Measurements from ENCODE around the gene CCL25. TPM values are rescaled to one million over a fixed set of nuclear protein-coding genes. Genes with fewer than 3 reads are reported as not detected.

The CCL25 gene
- total and polyA plus RNA-seq, 2 of the 4 experiments (the other 2 are of a cell fraction) = not detected

- Histone ChIP-seq H4K5ac (ENCODE audit: low read depth, low read length) (no peak overlapping the region), H2BK20ac (ENCODE audit: low read depth, low read length) (no peak overlapping the region), H3K27ac (ENCODE audit: insufficient read depth, low read length) (no peak overlapping the region), H3K4me1 (ENCODE audit: control insufficient read depth, insufficient read depth, low read length) (no peaks in the 10 kb centered on the region), H2BK5ac (ENCODE audit: low read depth, low read length, poor library complexity, severe bottlenecking) (no peak overlapping the region), H3K4me3 (ENCODE audit: insufficient read depth, low read depth, low read length) (no peak overlapping the region), H3K4me2 (ENCODE audit: low read depth, low read length) (no peak overlapping the region), H2BK15ac (ENCODE audit: low read depth, low read length) (no peak overlapping the region), H3K18ac (ENCODE audit: low read depth, low read length) (no peak overlapping the region), H3K56ac (ENCODE audit: extremely low read depth, insufficient read depth, low read length) (no peak overlapping the region), H3K9me3 (ENCODE audit: control insufficient read depth, insufficient read depth, low read length) (peaks cover 2% of the 10 kb centered on the region; the same call in 1 of the 2 replicates), H3K14ac (replicated peaks; ENCODE audit: low read depth, low read length) (no peak overlapping the region), H3K79me1 (ENCODE audit: low read depth in 1 of 2, low read length in 2 of 2) (no peaks in the 10 kb centered on the region), H2AK5ac (ENCODE audit: low read depth, low read length) (no peak overlapping the region), H3K23ac (ENCODE audit: low read depth, low read length) (no peak overlapping the region), H4K20me1 (ENCODE audit: insufficient read depth, low read length) (no peaks in the 10 kb centered on the region), H4K8ac (ENCODE audit: low read depth in 2 of 2, low read length in 2 of 2) (no peak overlapping the region), H3K9ac (ENCODE audit: low read depth, low read length) (no peak overlapping the region), H2BK120ac (ENCODE audit: low read depth, low read length) (no peak overlapping the region), H2AFZ (replicated peaks; ENCODE audit: low read length, poor library complexity) (no peak overlapping the region), H4K91ac (ENCODE audit: insufficient read depth, low read depth, low read length) (no peak overlapping the region), H2AK9ac (replicated peaks; ENCODE audit: low read depth, low read length, poor library complexity) (no peak overlapping the region), H3K9me1 (ENCODE audit: insufficient read depth, low read length) (no peaks in the 10 kb centered on the region), H3K4ac (ENCODE audit: low read depth, low read length) (no peak overlapping the region), H3K36me3 (ENCODE audit: control insufficient read depth, insufficient read depth, low read length) (no peaks in the 10 kb centered on the region), H3K27me3 (ENCODE audit: control insufficient read depth, insufficient read depth, low read length) (no peaks in the 10 kb centered on the region; the same call in 1 of the 2 replicates)
- no peak for TF ChIP-seq CHD1 (IDR thresholded peaks at IDR 0.05; ENCODE audit: low read depth, low read length)
- no peak for TF ChIP-seq ELK1 (IDR thresholded peaks at IDR 0.05; ENCODE audit: borderline replicate concordance, low read depth, low read length)
- no peak for TF ChIP-seq MAFK (IDR thresholded peaks at IDR 0.05; ENCODE audit: low read depth, low read length)
- no peak for TF ChIP-seq MXI1 (IDR thresholded peaks at IDR 0.05; ENCODE audit: borderline replicate concordance, low read depth, low read length)
- TF ChIP-seq SMC3 (IDR thresholded peaks at IDR 0.05; ENCODE audit: low read depth, low read length) = no peak
- TF ChIP-seq MAZ (IDR thresholded peaks at IDR 0.05; ENCODE audit: borderline replicate concordance, low read depth, low read length) = no peak
- no peak for TF ChIP-seq RAD21 (IDR thresholded peaks at IDR 0.05; ENCODE audit: low read length)
- TF ChIP-seq CTCF (conservative IDR thresholded peaks at IDR 0.05; ENCODE audit: low read depth, low read length) = no peak
- TF ChIP-seq NFE2L2 (IDR thresholded peaks at IDR 0.05; ENCODE audit: low read depth, low read length) = no peak
- TF ChIP-seq USF2 (IDR thresholded peaks at IDR 0.05; ENCODE audit: low read depth, low read length) = no peak
- no peak for TF ChIP-seq CEBPB (IDR thresholded peaks at IDR 0.05; ENCODE audit: low read depth, low read length)
- no peak for TF ChIP-seq FOS (IDR thresholded peaks at IDR 0.05; ENCODE audit: low read depth, low read length)
- TF ChIP-seq BHLHE40 (IDR thresholded peaks at IDR 0.05; ENCODE audit: low read depth, low read length) = no peak
- no peak for TF ChIP-seq POLR2A (IDR thresholded peaks at IDR 0.05; ENCODE audit: low read depth, low read length)
- TF ChIP-seq RCOR1 (IDR thresholded peaks at IDR 0.05; ENCODE audit: insufficient replicate concordance, low read length) = no peak
- no peak for TF ChIP-seq RFX5 (IDR thresholded peaks at IDR 0.05; ENCODE audit: low read depth, low read length)
- dilution Hi-C loops (cut with HindIII; ENCODE audit: low sequenced_read_pairs, unreplicated experiment) (no loop called here), intact Hi-C loops (cut with micrococcal nuclease) (no loop called here), in situ Hi-C loops (cut with MboI; ENCODE audit: low sequenced_read_pairs) (no loop called here)
- WGBS, 2 experiments (ENCODE audit: extremely low coverage in 2 of 2, insufficient read length in 1 of 2) = 90% methylated on average over 8 of the region's 12 CpGs; no CpG with 5 or more reads in 1 of the 2 experiments
- POLR2A ChIA-PET (ENCODE audit: unreplicated experiment) = no interaction called here
- no peak for ATAC-seq (ENCODE audit: low read depth)
- BruUV-seq (replicated peaks) = no TSS peak
- DNase-seq = no peak
- CTCF ChIA-PET = no interaction called here
Measured at GRCh38 chr19:8083141-8083540, 30.6 kb downstream of the CCL25 start.
